HepG2 (cell line): ENCODE measurements around the gene SOCS1. TPM values are rescaled to one million over a fixed set of nuclear protein-coding genes. Genes with fewer than 3 reads are reported as not detected.
A peak's percentile ranks its signal among the peaks of the same experiment; 100 is the strongest.

ENCODE experiments used
- GFI1 ChIP-seq: sonication (generic); formaldehyde crosslinking; IDR thresholded peaks from 2 replicates; pipeline ENCODE4 v1.5.0; 2020; ENCODE audit warnings: missing genetic modification reagents, mild to moderate bottlenecking, borderline replicate concordance
- LCORL ChIP-seq, 2 experiments: fragments of 450-650 bp in 1 of 2; sonication (generic) in 1 of 2; formaldehyde crosslinking in 1 of 2; IDR thresholded peaks; 2 replicates each; pipeline versions ENCODE4 v1.5.0 to v1.6.1; 2017 to 2020; ENCODE audit warnings: antibody characterized with exemption in 1 of 2, missing genetic modification reagents in 1 of 2
- POLR2AphosphoS5 ChIP-seq: IDR thresholded peaks from 2 replicates; pipeline ENCODE4 v1.6.1; 2012; ENCODE audit warnings: low read depth, low read length
- SALL2 ChIP-seq: sonication (generic); formaldehyde crosslinking; IDR thresholded peaks from 2 replicates; pipeline ENCODE4 v1.8.1; 2023; ENCODE audit warnings: mild to moderate bottlenecking, missing genetic modification reagents, inconsistent platforms
- TOE1 ChIP-seq: sonication (generic); formaldehyde crosslinking; IDR thresholded peaks from 2 replicates; pipeline ENCODE4 v1.4.0; 2020; ENCODE audit warnings: mild to moderate bottlenecking, missing genetic modification reagents
- ZMYM4 ChIP-seq: sonication (generic); formaldehyde crosslinking; IDR thresholded peaks from 2 replicates; pipeline ENCODE4 v1.8.1; 2023; ENCODE audit warnings: mild to moderate bottlenecking, missing genetic modification reagents
- ZNF552 ChIP-seq: sonication (generic); formaldehyde crosslinking; IDR thresholded peaks from 2 replicates; pipeline ENCODE4 v1.9.0; 2022; ENCODE audit warnings: missing genetic modification reagents, mild to moderate bottlenecking, borderline replicate concordance
- polyA plus RNA-seq, 8 experiments: library from polyadenylated mRNA; depleted of rRNA in 3 of 8; stranded (reverse) in 7 of 8; unstranded in 1 of 8; fragments of >200 nt; fragmentation: Illumina TruSeq in 4 of 8; extraction: Trizol in 4 of 8; gene quantifications; 2 replicates each; pipeline versions ENCODE4 v1.2.1 to v1.2.3, GENCODE V29; 2011 to 2016; ENCODE audit warnings: low read depth in 4 of 8, missing spikeins in 1 of 8, mixed read lengths in 1 of 8; ENCODE audit not compliant: insufficient read depth in 1 of 8
- total RNA-seq, 5 experiments: library from RNA; depleted of rRNA; stranded (reverse); fragments of >200 nt; fragmentation: Illumina TruSeq; extraction: Trizol; gene quantifications; 2 replicates each; pipeline ENCODE4 v1.2.3, GENCODE V29; 2016; ENCODE audit warnings: low read depth in 1 of 5
- TF ChIP-seq, protein P1 (sequence below): sonication (generic); formaldehyde crosslinking; IDR thresholded peaks from 2 replicates; pipeline ENCODE4 v1.5.1; 2020; ENCODE audit warnings: mild to moderate bottlenecking, missing genetic modification reagents
- TF ChIP-seq, protein P2 (sequence below): sonication (generic); formaldehyde crosslinking; IDR thresholded peaks from 2 replicates; pipeline ENCODE4 v1.4.0; 2020; ENCODE audit warnings: missing genetic modification reagents
- TF ChIP-seq, protein P3 (sequence below): sonication (generic); formaldehyde crosslinking; IDR thresholded peaks from 2 replicates; pipeline ENCODE4 v1.5.0; 2020; ENCODE audit warnings: missing genetic modification reagents
- TF ChIP-seq, protein P4 (sequence below), 2 experiments: IDR thresholded peaks; 2 replicates each; pipeline ENCODE4 v1.6.1; 2011 to 2012; ENCODE audit warnings: low read length in 2 of 2, borderline replicate concordance in 1 of 2, low read depth in 1 of 2, mild to moderate bottlenecking in 1 of 2, moderate library complexity in 1 of 2
- TF ChIP-seq, protein P5 (sequence below): sonication (generic); formaldehyde crosslinking; IDR thresholded peaks from 2 replicates; pipeline ENCODE4 v1.4.0; 2020; ENCODE audit warnings: missing genetic modification reagents

The SOCS1 gene
- total and polyA plus RNA-seq, 2 of the 13 experiments (the other 11 are each of a cell fraction or from before 2014, with no cell fraction given) = 5.3 to 6.3 TPM

DNA sequence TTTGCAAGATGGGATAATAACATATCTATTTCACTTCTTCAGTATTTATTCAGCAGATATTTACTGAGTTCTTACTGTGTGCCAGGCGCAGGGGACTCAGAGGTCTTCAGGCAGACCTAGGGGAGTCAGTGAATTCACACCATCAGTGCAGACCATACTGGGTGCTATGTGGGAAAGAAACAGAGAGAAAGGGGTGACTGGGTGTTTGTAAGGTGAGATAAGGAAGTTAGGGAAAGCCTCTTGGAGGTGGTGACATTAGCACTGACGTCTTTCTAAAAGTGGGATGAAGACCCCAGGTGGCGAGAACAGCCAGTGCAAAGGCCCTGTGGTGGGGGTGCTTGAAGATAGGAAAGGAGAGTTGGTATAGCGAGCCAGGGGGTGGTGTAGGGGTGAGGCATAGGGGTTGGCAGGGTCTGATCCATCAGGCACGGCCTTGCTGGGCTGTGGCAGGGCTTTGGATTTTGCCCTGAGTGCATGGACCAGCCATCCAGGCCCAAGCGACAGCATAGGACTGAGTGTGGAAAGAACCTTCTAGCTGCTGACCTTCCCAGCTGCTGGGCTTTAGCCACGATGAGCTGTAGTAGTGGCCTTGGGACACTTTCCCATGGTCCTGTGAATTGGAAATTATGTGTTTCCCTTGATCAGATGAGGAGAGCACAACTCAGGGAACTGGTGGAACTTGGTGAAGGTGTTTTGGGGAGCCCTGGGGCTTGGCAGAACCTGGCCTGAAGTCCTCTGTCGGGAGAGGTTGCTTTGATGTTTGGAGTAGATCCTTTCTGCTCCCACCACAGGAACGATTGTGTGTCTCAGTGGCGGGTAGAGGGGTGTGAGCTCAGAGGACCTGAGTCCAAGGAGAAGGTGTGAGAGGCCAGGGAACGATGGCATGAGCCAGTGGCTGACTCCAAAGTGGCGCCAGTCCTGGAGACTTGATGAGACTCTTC is 3.9 kb upstream of the SOCS1 start (continued):
- TF ChIP-seq, protein P1, sequence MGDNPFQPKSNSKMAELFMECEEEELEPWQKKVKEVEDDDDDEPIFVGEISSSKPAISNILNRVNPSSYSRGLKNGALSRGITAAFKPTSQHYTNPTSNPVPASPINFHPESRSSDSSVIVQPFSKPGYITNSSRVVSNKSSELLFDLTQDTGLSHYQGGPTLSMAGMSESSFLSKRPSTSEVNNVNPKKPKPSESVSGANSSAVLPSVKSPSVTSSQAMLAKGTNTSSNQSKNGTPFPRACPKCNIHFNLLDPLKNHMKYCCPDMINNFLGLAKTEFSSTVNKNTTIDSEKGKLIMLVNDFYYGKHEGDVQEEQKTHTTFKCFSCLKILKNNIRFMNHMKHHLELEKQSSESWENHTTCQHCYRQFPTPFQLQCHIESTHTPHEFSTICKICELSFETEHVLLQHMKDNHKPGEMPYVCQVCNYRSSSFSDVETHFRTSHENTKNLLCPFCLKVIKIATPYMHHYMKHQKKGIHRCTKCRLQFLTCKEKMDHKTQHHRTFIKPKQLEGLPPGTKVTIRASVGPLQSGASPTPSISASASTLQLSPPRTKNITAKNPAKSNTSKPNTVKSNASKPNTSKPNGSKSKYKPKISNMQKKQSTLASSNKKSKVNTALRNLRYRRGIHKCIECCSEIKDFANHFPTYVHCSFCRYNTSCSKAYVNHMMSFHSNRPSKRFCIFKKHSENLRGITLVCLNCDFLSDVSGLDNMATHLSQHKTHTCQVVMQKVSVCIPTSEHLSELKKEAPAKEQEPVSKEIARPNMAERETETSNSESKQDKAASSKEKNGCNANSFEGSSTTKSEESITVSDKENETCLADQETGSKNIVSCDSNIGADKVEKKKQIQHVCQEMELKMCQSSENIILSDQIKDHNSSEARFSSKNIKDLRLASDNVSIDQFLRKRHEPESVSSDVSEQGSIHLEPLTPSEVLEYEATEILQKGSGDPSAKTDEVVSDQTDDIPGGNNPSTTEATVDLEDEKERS = peak; percentile 79; the same call in 1 of the 2 replicates
- TF ChIP-seq SALL2 (CRISPR knock-in tag) = no peak
- TF ChIP-seq, protein P2, sequence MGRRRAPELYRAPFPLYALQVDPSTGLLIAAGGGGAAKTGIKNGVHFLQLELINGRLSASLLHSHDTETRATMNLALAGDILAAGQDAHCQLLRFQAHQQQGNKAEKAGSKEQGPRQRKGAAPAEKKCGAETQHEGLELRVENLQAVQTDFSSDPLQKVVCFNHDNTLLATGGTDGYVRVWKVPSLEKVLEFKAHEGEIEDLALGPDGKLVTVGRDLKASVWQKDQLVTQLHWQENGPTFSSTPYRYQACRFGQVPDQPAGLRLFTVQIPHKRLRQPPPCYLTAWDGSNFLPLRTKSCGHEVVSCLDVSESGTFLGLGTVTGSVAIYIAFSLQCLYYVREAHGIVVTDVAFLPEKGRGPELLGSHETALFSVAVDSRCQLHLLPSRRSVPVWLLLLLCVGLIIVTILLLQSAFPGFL (CRISPR knock-in tag) = no peak
- TF ChIP-seq, protein P3, sequence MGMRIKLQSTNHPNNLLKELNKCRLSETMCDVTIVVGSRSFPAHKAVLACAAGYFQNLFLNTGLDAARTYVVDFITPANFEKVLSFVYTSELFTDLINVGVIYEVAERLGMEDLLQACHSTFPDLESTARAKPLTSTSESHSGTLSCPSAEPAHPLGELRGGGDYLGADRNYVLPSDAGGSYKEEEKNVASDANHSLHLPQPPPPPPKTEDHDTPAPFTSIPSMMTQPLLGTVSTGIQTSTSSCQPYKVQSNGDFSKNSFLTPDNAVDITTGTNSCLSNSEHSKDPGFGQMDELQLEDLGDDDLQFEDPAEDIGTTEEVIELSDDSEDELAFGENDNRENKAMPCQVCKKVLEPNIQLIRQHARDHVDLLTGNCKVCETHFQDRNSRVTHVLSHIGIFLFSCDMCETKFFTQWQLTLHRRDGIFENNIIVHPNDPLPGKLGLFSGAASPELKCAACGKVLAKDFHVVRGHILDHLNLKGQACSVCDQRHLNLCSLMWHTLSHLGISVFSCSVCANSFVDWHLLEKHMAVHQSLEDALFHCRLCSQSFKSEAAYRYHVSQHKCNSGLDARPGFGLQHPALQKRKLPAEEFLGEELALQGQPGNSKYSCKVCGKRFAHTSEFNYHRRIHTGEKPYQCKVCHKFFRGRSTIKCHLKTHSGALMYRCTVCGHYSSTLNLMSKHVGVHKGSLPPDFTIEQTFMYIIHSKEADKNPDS = 0 out of 2 replicates have a peak, but pooled peaks have one; percentile 57
- TF ChIP-seq ZNF552 (CRISPR knock-in tag) = peak; percentile 7; the same call in 1 of the 2 replicates
- TF ChIP-seq GFI1 (CRISPR knock-in tag) = no peak
- no peak for TF ChIP-seq LCORL (IDR thresholded peaks at IDR 0.05)
- peak; percentile 74 for TF ChIP-seq LCORL (CRISPR knock-in tag; IDR thresholded peaks at IDR 0.05)
- TF ChIP-seq POLR2AphosphoS5 = no peak
- TF ChIP-seq, protein P4, sequence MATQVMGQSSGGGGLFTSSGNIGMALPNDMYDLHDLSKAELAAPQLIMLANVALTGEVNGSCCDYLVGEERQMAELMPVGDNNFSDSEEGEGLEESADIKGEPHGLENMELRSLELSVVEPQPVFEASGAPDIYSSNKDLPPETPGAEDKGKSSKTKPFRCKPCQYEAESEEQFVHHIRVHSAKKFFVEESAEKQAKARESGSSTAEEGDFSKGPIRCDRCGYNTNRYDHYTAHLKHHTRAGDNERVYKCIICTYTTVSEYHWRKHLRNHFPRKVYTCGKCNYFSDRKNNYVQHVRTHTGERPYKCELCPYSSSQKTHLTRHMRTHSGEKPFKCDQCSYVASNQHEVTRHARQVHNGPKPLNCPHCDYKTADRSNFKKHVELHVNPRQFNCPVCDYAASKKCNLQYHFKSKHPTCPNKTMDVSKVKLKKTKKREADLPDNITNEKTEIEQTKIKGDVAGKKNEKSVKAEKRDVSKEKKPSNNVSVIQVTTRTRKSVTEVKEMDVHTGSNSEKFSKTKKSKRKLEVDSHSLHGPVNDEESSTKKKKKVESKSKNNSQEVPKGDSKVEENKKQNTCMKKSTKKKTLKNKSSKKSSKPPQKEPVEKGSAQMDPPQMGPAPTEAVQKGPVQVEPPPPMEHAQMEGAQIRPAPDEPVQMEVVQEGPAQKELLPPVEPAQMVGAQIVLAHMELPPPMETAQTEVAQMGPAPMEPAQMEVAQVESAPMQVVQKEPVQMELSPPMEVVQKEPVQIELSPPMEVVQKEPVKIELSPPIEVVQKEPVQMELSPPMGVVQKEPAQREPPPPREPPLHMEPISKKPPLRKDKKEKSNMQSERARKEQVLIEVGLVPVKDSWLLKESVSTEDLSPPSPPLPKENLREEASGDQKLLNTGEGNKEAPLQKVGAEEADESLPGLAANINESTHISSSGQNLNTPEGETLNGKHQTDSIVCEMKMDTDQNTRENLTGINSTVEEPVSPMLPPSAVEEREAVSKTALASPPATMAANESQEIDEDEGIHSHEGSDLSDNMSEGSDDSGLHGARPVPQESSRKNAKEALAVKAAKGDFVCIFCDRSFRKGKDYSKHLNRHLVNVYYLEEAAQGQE (IDR thresholded peaks at IDR 0.05; ENCODE audit: borderline replicate concordance in 1 of 2, low read depth in 1 of 2, low read length in 2 of 2) = no peak
- TF ChIP-seq TOE1 (CRISPR knock-in tag) = no peak
- TF ChIP-seq, protein P5, sequence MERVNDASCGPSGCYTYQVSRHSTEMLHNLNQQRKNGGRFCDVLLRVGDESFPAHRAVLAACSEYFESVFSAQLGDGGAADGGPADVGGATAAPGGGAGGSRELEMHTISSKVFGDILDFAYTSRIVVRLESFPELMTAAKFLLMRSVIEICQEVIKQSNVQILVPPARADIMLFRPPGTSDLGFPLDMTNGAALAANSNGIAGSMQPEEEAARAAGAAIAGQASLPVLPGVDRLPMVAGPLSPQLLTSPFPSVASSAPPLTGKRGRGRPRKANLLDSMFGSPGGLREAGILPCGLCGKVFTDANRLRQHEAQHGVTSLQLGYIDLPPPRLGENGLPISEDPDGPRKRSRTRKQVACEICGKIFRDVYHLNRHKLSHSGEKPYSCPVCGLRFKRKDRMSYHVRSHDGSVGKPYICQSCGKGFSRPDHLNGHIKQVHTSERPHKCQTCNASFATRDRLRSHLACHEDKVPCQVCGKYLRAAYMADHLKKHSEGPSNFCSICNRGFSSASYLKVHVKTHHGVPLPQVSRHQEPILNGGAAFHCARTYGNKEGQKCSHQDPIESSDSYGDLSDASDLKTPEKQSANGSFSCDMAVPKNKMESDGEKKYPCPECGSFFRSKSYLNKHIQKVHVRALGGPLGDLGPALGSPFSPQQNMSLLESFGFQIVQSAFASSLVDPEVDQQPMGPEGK (CRISPR knock-in tag) = no peak
- TF ChIP-seq ZMYM4 = peak; percentile 13; the same call in 1 of the 2 replicates
